Ishikawa (cell line): ENCODE measurements around the gene SRRM1.

ENCODE experiments used
- CEBPB ChIP-seq: IDR thresholded peaks from 2 replicates; pipeline ENCODE4 v1.6.1; 2012
- CREB1 ChIP-seq: IDR thresholded peaks from 2 replicates; pipeline ENCODE4 v1.6.1; 2012; ENCODE audit warnings: low read depth
- EGR1 ChIP-seq: IDR thresholded peaks from 2 replicates; pipeline ENCODE4 v1.6.1; 2012
- EP300 ChIP-seq: IDR thresholded peaks from 2 replicates; pipeline ENCODE4 v1.6.1; 2012; ENCODE audit warnings: borderline replicate concordance
- FOXM1 ChIP-seq: IDR thresholded peaks from 2 replicates; pipeline ENCODE4 v1.6.1; 2012; ENCODE audit warnings: low read depth, borderline replicate concordance
- NFIC ChIP-seq: IDR thresholded peaks from 2 replicates; pipeline ENCODE4 v1.6.1; 2012
- RAD21 ChIP-seq: IDR thresholded peaks from 2 replicates; pipeline ENCODE4 v1.6.1; 2012; ENCODE audit warnings: low read depth
- TAF1 ChIP-seq: IDR thresholded peaks from 2 replicates; pipeline ENCODE4 v1.6.1; 2012; ENCODE audit warnings: low read depth, mild to moderate bottlenecking
- TCF12 ChIP-seq: IDR thresholded peaks from 2 replicates; pipeline ENCODE4 v1.6.1; 2012; ENCODE audit warnings: low read depth
- TEAD4 ChIP-seq: IDR thresholded peaks from 2 replicates; pipeline ENCODE4 v1.6.1; 2012
- YY1 ChIP-seq: IDR thresholded peaks from 2 replicates; pipeline ENCODE4 v1.6.1; 2012; ENCODE audit warnings: low read depth
- ZBTB7A ChIP-seq: IDR thresholded peaks from 2 replicates; pipeline ENCODE4 v1.6.1; 2012; ENCODE audit warnings: low read depth
- TF ChIP-seq, protein P1 (sequence below): IDR thresholded peaks from 2 replicates; pipeline ENCODE4 v1.6.1; 2012
- TF ChIP-seq, protein P2 (sequence below): IDR thresholded peaks from 2 replicates; pipeline ENCODE4 v1.6.1; 2012
- TF ChIP-seq, protein P3 (sequence below): IDR thresholded peaks from 2 replicates; pipeline ENCODE4 v1.6.1; 2012; ENCODE audit warnings: low read depth, mild to moderate bottlenecking

SRRM1 gene

DNA sequence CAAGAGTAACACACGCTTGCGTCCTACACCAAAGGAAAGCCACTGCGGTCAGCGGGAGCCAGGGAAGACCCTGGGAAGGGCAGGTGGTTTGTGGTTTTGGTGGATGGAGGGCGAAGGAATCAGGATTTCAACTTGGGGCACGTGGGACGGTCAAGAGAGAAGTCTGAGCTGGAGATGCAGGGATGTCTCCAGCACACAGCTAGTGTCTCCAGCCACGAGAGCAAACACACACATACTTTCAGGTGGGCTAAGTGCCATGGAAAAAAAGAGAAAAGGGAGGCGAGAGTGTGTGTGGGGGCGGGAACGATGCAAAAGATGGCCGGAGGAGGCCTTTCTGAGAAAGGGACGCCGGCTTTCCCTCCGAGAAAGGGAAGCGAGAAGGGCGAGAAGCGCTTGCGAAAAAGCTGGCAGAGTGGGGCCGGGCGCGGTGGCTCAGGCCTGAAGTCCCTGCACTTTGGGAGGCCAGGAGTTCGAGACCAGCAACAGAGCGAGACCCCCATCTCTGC is 1.4 kb upstream of the SRRM1 start:
- TF ChIP-seq EGR1 (no peak), FOXM1 (no peak), EP300 (no peak), NFIC (no peak), CREB1 (no peak), CEBPB (no peak), TAF1 (no peak)
- TF ChIP-seq, protein P1, sequence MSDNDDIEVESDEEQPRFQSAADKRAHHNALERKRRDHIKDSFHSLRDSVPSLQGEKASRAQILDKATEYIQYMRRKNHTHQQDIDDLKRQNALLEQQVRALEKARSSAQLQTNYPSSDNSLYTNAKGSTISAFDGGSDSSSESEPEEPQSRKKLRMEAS, result no peak
- TF ChIP-seq, protein P2, sequence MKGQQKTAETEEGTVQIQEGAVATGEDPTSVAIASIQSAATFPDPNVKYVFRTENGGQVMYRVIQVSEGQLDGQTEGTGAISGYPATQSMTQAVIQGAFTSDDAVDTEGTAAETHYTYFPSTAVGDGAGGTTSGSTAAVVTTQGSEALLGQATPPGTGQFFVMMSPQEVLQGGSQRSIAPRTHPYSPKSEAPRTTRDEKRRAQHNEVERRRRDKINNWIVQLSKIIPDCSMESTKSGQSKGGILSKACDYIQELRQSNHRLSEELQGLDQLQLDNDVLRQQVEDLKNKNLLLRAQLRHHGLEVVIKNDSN, result no peak

DNA sequence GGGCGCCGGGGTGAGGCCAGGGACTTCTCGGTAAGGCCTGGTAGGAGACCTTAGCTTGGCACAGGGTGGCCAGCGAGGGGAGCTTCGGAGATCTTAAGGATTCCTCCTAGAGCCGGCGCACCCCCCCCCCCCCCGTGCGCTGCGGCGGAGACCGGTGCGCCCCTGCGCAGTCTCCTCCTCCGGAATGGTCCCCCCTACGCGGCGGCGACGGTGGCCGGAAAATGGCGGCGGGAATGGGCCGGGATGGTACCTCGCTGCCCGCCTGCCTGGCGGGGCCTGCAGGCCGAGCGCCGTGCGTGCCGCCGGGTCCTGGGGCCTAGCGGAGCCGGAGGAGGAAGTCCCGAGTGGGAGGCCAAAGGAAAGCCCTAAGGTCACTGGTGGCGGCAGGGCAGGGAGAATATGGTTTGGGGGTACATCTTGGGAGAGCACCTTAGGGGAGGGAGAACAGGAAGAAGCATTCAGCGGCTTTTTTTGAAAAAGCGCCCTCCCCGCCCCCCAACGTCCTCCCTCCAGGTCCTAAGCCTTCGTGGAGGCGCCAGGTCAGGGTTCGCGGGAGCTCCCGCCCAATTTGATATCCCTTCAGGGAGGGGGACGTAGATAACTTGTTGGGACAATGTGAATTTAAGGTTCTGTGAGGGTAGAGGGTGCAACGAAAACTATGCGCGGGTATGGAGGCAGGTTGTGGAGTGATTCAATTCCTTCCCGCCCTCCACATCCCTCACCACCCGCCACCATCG is 429 bp downstream of the SRRM1 start:
- 0 out of 2 replicates have a peak, but pooled peaks have one; percentile 13 for TF ChIP-seq EP300
- no peak for TF ChIP-seq NFIC
- TF ChIP-seq CREB1, result no peak
- TF ChIP-seq, protein P2, result no peak
- TF ChIP-seq ZBTB7A, result no peak
- TF ChIP-seq CEBPB, result no peak
- TF ChIP-seq EGR1, result no peak
- TF ChIP-seq, protein P1, result no peak
- peak; percentile 84 for TF ChIP-seq YY1
- TF ChIP-seq TCF12, result no peak
- TF ChIP-seq, protein P3, sequence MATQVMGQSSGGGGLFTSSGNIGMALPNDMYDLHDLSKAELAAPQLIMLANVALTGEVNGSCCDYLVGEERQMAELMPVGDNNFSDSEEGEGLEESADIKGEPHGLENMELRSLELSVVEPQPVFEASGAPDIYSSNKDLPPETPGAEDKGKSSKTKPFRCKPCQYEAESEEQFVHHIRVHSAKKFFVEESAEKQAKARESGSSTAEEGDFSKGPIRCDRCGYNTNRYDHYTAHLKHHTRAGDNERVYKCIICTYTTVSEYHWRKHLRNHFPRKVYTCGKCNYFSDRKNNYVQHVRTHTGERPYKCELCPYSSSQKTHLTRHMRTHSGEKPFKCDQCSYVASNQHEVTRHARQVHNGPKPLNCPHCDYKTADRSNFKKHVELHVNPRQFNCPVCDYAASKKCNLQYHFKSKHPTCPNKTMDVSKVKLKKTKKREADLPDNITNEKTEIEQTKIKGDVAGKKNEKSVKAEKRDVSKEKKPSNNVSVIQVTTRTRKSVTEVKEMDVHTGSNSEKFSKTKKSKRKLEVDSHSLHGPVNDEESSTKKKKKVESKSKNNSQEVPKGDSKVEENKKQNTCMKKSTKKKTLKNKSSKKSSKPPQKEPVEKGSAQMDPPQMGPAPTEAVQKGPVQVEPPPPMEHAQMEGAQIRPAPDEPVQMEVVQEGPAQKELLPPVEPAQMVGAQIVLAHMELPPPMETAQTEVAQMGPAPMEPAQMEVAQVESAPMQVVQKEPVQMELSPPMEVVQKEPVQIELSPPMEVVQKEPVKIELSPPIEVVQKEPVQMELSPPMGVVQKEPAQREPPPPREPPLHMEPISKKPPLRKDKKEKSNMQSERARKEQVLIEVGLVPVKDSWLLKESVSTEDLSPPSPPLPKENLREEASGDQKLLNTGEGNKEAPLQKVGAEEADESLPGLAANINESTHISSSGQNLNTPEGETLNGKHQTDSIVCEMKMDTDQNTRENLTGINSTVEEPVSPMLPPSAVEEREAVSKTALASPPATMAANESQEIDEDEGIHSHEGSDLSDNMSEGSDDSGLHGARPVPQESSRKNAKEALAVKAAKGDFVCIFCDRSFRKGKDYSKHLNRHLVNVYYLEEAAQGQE, result no peak
- TF ChIP-seq TEAD4, result no peak
- peak; percentile 81 for TF ChIP-seq TAF1
- TF ChIP-seq FOXM1, result no peak; the same call in 1 of the 2 replicates
- TF ChIP-seq RAD21, result no peak

DNA sequence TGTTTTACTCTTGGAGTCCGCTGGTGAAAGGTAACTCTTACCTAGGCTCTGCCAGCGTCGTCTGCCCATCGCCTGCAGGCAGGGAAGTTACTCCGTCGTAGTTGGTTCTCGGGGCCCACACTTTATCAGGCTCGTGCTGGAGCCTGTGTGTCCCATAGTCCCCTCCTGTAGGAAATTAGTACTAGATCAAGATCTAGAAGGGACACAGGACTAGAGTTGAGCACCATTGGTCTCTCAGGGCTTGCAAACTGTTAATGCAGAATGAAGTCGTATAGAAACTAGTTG is 940 bp downstream of the SRRM1 start:
- TF ChIP-seq EGR1 (no peak), EP300 (no peak)

DNA sequence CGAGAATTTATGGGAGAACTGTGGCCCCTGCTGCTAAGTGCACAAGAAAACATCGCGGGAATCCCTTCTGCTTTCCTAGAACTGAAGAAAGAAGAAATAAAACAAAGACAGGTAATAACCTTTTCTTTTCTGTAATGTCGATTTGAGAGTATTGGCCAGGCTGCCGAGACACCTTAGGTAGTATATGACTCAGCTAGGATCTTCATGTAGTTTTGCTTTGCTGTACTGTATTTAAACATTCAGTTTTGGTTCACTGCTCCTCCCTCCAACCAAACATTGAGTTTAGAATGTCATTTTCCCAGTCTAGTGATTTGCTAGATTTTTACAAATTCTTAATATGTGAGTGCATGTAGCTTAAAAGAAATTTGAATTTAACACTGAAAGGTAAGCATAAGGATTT is 5.8 kb downstream of the SRRM1 start:
- TF ChIP-seq TEAD4 (no peak), ZBTB7A (no peak), NFIC (no peak), EGR1 (no peak), CEBPB (no peak), RAD21 (no peak), EP300 (no peak), TAF1 (no peak), FOXM1 (no peak)
- TF ChIP-seq, protein P3, result no peak
- TF ChIP-seq, protein P2, result no peak

DNA sequence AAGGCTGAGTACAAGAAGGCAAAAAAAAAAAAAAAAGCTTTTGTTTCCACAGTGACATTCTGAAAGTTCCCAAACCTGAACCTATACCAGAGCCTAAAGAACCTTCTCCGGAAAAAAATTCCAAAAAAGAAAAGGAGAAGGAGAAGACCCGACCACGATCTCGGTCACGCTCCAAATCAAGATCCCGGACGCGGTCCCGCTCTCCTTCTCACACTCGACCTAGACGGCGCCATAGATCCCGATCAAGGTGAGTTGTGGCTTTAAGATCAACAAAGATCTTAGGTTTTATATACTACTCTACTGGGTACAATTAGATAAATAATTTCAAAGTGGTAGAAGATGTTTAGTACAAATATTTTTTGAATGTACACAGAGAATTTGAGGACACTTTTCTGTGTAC is 9.3 kb downstream of the SRRM1 start:
- TF ChIP-seq EGR1 (no peak), CEBPB (no peak), TCF12 (no peak), TAF1 (no peak), TEAD4 (no peak), EP300 (no peak), YY1 (no peak), CREB1 (no peak), FOXM1 (no peak), RAD21 (no peak), ZBTB7A (no peak), NFIC (no peak)
- TF ChIP-seq, protein P3, result no peak
- TF ChIP-seq, protein P2, result no peak
- TF ChIP-seq, protein P1, result no peak
